Measurements from ENCODE around the gene KIF26B. TPM values are rescaled to one million over a fixed set of nuclear protein-coding genes. Genes with fewer than 3 reads are reported as not detected.

KIF26B gene
- total RNA-seq, 1 donor from 2014 or later = 3.4 TPM

DNA sequence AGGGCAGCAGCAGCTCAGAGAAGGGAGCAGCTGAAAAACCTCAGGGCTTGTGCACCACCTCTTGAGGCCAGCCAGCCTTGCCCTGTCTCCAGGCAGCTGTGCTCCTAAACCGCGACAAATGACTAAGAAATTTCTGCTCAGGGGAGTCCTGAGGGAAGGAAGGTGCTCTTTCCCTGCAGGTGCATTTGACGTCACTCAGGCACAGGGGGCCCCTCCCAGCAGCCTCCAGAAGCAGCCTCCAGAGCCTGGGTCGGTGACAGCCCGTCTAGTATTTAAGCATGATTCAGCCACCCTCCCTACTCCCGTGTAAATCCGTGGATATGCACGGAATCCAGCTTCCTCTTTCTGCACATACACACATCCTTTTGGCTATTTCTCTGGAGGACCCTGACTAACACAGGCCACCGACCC lies 560.5 kb downstream of the KIF26B start:
- Mint-ChIP-seq H3K4me1 (ENCODE audit: unreplicated experiment) (no peaks in the 10 kb centered on the region), H3K27me3 (ENCODE audit: unreplicated experiment) (no peaks in the 10 kb centered on the region), H3K36me3 (ENCODE audit: low read depth, unreplicated experiment) (no peaks in the 10 kb centered on the region), H3K9me3 (ENCODE audit: unreplicated experiment) (no peaks in the 10 kb centered on the region), H3K27ac (ENCODE audit: unreplicated experiment) (no peak overlapping the region), H3K4me3 (ENCODE audit: unreplicated experiment) (no peak overlapping the region)
- no peak for DNase-seq (ENCODE audit: low spot score)
- TF ChIP-seq, protein P1, sequence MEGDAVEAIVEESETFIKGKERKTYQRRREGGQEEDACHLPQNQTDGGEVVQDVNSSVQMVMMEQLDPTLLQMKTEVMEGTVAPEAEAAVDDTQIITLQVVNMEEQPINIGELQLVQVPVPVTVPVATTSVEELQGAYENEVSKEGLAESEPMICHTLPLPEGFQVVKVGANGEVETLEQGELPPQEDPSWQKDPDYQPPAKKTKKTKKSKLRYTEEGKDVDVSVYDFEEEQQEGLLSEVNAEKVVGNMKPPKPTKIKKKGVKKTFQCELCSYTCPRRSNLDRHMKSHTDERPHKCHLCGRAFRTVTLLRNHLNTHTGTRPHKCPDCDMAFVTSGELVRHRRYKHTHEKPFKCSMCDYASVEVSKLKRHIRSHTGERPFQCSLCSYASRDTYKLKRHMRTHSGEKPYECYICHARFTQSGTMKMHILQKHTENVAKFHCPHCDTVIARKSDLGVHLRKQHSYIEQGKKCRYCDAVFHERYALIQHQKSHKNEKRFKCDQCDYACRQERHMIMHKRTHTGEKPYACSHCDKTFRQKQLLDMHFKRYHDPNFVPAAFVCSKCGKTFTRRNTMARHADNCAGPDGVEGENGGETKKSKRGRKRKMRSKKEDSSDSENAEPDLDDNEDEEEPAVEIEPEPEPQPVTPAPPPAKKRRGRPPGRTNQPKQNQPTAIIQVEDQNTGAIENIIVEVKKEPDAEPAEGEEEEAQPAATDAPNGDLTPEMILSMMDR (IDR thresholded peaks at IDR 0.05; ENCODE audit: unreplicated experiment) = no peak

DNA sequence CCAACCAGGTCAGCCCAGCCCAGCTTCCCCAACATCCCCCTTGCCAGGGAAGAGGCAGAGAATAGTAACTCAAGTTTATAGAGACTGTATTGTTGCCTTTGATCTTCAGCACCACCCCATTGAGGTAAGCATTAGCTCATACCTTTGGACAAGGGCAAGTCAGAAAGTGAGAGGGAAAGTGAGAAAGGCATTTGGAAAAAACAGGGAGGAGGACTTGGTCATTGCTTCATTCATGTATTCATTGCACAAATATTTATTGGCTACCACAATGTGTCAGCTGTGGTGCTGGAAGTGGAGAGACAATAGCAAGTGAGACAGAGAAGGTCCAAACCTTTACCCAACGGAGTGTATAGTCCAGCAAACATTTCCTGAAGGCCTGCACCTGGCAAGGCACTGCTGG lies 561.2 kb downstream of the KIF26B start:
- Mint-ChIP-seq H3K27me3 (ENCODE audit: unreplicated experiment) (no peaks in the 10 kb centered on the region), H3K4me3 (ENCODE audit: unreplicated experiment) (no peak overlapping the region), H3K27ac (ENCODE audit: unreplicated experiment) (no peak overlapping the region), H3K4me1 (ENCODE audit: unreplicated experiment) (no peaks in the 10 kb centered on the region), H3K36me3 (ENCODE audit: low read depth, unreplicated experiment) (no peaks in the 10 kb centered on the region), H3K9me3 (ENCODE audit: unreplicated experiment) (no peaks in the 10 kb centered on the region)
- no peak for DNase-seq (ENCODE audit: low spot score)
- TF ChIP-seq, protein P1 (IDR thresholded peaks at IDR 0.05; ENCODE audit: unreplicated experiment) = no peak

- DNase-seq (ENCODE audit: low spot score) = no peak
- Mint-ChIP-seq H3K27ac (ENCODE audit: unreplicated experiment) (no peak overlapping the region), H3K27me3 (ENCODE audit: unreplicated experiment) (no peaks in the 10 kb centered on the region), H3K9me3 (ENCODE audit: unreplicated experiment) (no peaks in the 10 kb centered on the region), H3K36me3 (ENCODE audit: low read depth, unreplicated experiment) (no peaks in the 10 kb centered on the region), H3K4me3 (ENCODE audit: unreplicated experiment) (no peak overlapping the region), H3K4me1 (ENCODE audit: unreplicated experiment) (no peaks in the 10 kb centered on the region)
- TF ChIP-seq, protein P1 (IDR thresholded peaks at IDR 0.05; ENCODE audit: unreplicated experiment) = no peak
Observed at GRCh38 chr1:245716561-245716960, 561.8 kb downstream of the KIF26B start.

- TF ChIP-seq, protein P1 (IDR thresholded peaks at IDR 0.05; ENCODE audit: unreplicated experiment) = no peak
- DNase-seq (ENCODE audit: low spot score) = no peak
- Mint-ChIP-seq H3K4me1 (ENCODE audit: unreplicated experiment) (no peaks in the 10 kb centered on the region), H3K9me3 (ENCODE audit: unreplicated experiment) (no peaks in the 10 kb centered on the region), H3K27ac (ENCODE audit: unreplicated experiment) (no peak overlapping the region), H3K36me3 (ENCODE audit: low read depth, unreplicated experiment) (no peaks in the 10 kb centered on the region), H3K27me3 (ENCODE audit: unreplicated experiment) (no peaks in the 10 kb centered on the region), H3K4me3 (ENCODE audit: unreplicated experiment) (no peak overlapping the region)
Observed at GRCh38 chr1:245717611-245718010, 562.8 kb downstream of the KIF26B start.

- no peaks in the 10 kb centered on the region for H3K36me3 Mint-ChIP-seq (ENCODE audit: low read depth, unreplicated experiment)
- no peak for DNase-seq (ENCODE audit: low spot score)
- H3K4me1 Mint-ChIP-seq (ENCODE audit: unreplicated experiment) = no peaks in the 10 kb centered on the region
- TF ChIP-seq, protein P1 (IDR thresholded peaks at IDR 0.05; ENCODE audit: unreplicated experiment) = no peak
- H3K27ac Mint-ChIP-seq (ENCODE audit: unreplicated experiment) = no peak overlapping the region
- no peaks in the 10 kb centered on the region for H3K27me3 Mint-ChIP-seq (ENCODE audit: unreplicated experiment)
- H3K9me3 Mint-ChIP-seq (ENCODE audit: unreplicated experiment) = no peaks in the 10 kb centered on the region
- no peak overlapping the region for H3K4me3 Mint-ChIP-seq (ENCODE audit: unreplicated experiment)
Observed at GRCh38 chr1:245718123-245718522, 563.3 kb downstream of the KIF26B start.
